ENCODE results near the gene FCAMR.
A peak's percentile ranks its signal among the peaks of the same experiment; 100 is the strongest.

The FCAMR gene

DNA sequence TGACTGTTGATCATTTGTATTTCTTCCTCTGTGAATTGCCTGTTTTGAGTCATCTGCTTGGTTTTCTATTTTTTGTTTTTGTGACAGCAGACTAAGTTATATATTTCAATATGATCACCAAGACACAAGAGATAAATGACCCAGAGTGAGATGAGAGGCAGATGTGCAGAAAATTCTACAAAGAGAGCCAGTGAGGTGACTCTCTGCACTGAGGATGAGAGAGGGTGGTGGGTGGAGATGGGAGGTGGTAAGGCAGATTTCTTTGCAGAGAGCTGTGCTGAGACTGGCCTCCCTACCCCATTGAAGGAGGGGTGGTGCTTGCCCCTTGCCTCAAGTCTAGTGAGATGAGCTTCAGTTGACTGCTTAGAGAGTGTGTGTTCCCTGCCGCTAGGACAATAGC lies 17.6 kb upstream of the FCAMR start:
- DNase-seq, result no peak

DNA sequence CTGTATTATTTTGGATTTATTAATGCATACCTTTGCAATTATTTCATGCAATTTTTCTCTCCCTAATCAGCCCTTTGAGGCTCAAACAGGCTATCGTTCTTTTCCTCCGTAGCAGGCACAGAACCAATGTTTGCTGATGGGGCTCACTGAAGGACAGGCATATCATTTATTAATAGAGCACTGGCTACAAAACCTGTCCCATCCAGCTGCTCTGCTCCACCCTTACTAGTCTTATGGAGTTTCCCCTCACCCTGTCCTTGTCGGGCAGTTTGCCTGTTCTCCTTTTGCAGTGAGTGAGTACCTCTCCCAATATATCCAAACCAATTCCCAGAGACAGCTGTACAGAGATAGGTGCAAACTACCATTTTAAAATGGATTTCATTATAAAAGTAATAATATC lies 16.6 kb upstream of the FCAMR start:
- DNase-seq, result no peak

DNA sequence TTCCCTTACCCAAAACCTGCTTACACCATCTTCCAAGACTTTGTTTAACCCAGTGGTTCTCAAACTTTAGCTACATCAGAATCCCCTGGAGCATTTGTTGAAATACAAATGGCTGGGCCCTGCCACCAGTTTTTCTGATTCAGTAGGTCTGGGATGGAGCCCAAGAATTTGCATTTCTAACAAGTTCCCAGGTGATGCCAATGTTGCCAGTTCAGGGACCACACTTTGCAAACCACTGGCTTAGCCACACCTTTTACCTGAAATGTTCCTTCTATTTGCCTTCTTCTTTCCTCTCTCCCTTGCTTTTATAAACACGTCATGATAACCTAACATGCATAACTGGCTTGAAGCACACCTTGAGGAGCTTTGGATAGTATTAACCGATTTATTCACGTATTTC lies 16.1 kb upstream of the FCAMR start:
- no peak for DNase-seq

DNA sequence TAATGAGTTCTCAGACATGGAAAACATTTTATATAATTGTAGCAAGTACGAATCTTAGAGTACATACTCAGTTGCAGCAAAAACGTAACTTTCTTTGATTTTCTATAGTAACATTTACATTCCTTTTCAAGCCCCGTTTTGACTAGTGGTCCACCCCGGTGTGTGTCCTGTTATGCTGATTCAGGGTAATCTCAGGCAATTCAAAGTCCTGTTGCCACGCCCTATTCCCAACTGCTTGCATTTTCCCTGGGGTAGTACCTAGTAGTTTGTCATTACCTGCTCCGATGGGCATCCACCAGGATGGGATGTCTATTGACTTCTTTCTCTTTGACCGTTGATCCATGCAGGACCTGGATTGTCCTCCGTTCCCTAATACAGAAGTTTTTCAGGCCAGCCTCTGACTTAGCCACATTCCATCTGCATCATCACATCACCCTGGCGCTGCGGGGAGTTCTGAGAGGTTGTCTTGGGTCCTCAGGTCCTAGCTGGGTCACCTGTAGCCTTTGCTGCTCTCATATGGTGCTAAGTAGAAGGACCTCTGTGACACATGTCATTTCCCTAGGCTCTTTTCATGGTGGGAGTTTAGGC lies 15.0 kb upstream of the FCAMR start:
- DNase-seq, result no peak

DNA sequence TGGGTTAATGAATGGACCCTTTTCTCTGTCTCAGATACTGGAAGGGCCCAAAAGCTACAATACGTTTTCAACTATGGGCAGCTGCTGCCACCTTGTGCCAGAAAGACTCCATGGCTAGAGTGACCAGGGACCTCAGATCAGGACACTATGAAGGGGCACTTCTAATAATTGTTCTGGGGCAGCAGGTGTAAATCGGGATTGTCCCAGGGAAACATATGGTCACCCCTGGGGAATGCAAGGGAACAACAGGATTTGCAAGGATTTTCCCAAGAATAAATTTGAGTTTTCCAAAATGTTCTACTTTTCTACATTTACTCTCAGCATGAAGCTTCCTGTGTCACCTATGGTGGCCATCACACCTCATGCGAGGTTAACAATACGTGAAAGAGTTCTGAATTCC lies 12.0 kb upstream of the FCAMR start:
- DNase-seq, result peak; percentile 48

DNA sequence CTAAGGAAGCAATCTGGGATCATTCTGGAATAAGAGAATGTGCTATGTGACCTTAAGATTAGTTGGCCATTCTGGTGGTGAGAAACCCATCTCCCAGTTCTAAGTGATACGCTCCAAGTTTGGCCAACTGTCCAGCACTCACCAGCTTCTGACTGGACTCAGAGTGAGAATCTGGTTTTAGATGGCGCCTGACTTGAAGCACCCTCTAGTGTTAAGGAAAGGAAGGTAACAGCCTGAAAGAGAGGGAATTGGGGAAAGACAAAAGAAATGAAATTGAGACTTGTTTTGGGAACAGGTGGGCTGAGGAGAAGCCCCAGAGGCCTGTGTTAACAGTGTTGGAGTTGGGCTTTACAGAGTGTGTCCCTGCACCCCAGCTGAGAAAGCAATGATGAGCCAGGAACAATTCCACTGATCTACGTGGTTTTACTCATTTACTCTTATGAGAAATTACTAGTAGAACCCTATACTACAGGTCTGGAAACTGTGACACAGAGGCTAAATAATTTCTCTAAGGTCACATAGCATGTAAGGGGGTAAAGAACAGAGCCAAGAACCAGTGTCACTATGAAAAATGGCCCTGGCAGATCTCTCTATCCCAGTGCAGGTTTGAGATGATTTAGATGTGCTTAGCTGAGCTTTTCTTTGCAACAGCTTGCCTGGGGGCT lies 9.3 kb upstream of the FCAMR start:
- no peak for DNase-seq

DNA sequence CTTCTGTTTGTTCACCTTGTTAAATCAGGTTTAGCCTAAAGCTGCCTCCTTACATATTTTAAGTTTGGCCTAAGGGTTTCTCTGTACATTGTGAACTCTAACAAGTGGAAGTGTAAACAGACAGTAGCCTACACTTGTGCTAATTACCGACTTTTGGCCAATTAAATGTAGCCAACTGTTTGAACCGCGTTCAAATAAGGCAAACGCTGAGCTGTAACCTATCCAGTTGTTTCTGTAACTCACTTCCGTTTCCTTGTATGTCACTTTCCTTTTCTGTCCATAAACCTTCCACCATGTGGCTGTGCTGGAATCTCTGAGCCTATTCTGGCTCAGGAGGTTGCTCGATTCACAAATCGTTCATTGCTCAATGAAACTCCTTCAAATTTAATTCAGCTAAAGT lies 8.0 kb upstream of the FCAMR start:
- DNase-seq, result no peak

DNA sequence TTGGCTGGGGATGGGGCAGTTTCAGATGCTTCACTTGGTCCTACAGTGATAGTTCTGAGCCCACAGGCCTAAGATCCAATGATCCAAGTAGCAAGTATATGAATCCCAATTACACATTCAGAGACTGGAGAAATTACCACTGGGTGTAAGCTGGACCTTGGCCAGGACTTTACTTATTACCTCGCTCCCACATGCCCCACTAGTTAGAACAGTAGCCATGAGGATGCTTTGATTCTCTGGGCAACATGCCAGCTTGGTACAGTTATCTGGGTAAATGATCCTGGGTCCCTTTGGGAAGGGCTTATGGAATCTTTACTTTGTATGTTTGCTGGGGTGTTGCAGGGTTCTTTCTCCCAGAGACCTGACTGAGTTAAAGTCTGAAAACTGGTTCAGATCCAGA lies 5.0 kb upstream of the FCAMR start:
- no peak for DNase-seq

DNA sequence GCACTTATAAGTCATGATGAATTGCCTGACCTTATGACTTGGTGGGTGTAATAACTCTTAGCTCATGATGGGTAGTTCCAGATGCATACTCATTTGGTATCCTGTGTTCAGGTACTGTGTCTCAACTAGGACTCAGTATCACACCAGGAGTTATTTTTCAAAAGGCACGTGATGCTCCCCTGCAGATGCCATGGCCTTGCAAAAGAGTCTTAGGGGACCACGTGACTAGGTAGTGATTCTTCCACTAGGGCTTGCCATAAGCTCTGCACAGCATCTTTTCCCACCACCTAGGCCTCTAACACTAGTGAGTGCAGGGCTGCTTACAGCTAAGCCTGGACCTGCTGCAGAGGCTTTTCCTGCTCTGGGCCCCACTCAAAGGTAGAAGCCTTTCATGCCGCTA lies 3.9 kb upstream of the FCAMR start:
- no peak for DNase-seq

DNA sequence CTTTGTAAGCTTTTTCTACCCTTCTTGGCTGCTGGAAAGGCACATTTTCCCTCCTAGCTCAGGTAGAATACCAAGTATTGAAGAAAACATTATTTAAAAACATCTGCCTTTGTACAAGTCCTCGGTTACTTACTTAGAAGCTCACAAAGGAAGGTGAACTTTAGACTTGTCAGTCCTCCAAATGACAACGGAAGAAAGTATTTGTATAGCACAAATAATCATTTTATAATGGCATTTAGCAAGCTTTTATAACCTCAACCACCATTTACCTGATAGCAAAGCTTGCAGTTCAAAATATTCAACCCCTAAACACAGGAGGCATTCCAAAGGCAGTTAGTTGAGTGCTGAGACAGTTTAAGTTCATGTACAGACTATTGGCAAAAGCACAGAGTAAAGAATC lies 2.5 kb upstream of the FCAMR start:
- DNase-seq, result no peak

DNA sequence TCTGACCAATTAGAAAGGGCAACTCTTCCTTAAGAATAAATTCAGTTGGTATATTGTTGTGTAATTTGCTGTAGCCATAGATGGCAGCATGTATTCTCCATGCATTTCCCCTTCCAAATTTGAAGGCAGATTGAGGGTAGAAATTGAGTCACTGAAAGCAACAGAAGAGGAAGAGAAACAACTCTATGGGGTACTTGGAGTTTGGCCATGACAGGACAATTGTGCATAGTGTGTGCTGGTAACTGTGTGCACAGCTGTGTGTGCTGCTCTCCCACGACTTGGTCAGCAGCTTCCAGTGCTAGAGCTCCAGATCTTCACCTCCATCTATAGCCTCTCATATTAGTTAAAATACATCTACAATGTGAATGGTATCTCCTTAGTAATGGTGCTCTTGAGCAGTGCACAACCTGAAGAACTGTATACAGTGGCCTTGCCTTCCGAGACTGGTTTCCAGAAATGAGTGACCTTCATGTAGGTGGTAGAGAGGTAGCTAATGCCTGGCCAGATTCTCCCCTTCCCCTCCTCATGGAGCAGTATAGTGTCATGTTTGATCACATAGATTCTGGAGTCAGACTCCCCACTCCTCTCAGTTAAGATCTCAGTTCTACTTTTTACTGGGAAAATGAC lies 882 bp upstream of the FCAMR start:
- no peak for DNase-seq

DNA sequence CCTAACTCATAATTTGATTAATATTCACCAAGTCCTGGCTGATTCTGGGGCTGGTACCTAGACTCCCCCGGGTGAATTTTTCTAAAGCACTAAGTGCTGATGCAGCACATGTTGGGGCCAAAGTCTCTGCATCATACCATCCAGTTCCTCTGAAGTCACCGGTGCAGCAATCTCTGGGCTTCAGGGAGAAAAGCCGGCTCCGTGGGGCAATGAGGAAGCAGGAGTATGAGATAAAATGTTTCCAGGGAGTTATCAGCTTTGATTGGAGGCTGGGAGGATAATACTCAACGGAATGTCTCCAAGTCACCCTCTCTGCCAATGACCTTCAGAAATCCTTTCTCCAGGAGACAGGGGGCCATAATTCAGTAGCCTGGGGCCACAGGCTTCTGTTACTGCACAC lies 1.2 kb downstream of the FCAMR start:
- DNase-seq, result no peak

DNA sequence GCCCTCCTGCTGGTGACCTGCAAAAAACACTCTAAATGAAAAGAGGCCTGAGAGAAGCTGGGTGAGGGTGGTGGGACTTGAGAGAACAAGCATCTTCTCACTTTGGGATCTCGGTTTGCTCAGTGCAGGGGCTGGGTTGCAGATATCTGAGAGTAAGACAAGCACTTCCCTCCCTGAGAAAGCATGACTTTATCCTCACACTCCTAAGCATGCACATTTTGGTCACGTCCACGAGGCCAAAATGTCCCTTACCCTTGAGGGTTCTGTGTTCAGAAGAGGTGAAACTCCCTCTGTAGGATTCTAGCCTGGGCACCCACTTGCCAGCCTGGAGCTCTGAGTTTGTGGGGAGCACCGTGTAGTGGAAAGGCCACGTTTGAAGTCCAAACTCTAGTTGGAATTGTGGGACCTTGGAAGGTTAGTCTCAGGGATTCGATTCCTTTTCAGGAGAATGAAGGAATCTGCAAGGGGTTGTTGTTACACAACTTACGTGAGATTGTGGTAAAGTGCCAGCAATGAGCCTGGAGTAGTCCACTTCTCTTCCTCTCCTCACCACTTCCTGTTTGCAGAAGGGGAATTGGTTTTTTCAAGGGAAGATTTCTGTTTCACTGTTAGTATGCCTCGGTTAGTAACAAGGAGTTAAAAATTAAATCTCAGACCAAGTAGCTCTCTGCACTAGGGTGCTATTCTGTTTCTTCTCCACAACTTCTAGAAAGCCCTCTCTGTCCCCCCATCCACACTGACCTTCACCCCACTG lies 3.0 kb downstream of the FCAMR start:
- no peak for DNase-seq

DNA sequence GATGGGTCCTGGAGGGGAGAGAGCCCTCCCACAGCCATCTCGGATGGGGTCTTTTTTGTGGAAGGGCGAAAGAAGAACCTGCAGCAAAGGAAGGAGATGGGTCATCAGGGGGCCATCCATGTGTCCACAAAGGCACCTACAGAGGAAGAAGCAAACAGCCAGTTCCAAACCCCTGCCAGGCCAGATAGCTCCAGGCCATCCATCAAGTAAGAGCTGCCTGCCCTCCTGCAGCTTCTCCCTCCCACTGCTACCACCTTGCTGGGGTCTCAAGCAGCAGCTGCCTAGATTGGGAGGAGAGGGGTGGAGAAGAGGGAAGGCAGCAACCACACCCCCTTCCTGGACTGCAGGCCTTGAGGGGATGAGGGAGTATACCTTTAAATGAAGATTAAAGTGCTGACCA lies 4.5 kb downstream of the FCAMR start:
- DNase-seq, result no peak

DNA sequence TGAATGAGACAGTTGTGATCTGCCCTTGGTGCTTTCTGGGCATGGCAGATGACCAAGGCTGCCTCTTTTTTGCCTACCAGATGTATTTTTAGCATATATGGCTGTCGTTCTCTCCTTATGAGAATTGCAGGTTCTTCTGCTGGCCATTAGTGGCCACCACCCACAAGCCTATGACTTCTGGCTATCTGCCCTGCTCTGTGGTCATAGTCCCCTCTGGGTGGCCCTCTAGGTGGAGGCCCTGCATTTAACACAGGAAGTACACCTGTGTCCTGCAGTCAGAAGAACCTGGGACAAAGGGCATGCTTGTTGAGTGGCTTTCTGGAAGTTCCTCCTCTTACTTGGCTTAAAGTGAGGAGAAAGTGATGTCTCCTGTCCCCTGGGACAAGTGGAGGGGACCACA lies 6.5 kb downstream of the FCAMR start:
- no peak for DNase-seq

DNA sequence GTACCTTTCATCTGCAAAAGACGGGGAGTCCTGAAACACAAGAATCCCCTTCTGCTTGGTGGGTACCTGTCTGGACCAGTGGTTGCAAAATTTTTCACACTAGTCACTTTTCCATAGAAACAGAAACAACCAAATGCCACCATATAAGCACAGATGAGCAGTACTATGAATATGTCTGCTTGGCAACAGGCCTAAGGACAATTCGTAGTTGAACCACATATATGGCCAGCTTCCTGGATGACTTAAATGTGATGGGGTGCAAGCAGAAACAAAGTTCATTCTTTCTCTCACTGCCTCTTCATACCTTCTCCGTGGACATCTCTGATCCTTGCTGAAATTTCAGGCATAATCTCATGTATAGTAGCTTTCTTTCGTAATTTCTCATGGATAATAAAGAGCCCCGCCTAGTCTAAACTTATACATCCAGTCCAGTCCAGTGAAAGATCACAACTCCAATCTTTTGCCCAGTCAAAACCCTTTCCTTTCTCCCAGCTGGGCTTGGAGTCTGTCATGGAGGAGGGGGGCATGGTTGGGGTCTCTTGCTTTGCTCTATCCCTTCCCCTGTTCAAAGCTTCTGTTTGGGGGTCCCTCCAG lies 7.0 kb downstream of the FCAMR start:
- DNase-seq, result no peak

DNA sequence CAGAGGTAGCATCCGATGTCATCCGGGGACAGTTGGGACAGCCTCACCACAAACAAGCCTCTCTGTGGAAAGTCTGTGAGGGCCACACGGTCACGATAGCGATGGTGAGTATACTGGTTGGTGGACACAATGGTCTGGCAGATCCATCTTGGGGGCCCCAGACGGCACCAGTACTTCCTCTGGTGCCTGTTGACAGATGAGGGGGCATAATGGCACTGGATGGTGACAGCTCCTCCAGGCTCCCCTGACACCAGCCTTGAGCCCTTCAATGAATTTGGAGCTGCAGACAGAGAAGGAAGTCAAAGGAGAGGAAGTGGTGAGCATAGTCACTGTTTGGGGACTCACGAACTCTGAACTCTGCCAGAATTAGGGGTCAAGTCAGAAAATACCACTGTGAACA lies 8.0 kb downstream of the FCAMR start:
- no peak for DNase-seq

DNA sequence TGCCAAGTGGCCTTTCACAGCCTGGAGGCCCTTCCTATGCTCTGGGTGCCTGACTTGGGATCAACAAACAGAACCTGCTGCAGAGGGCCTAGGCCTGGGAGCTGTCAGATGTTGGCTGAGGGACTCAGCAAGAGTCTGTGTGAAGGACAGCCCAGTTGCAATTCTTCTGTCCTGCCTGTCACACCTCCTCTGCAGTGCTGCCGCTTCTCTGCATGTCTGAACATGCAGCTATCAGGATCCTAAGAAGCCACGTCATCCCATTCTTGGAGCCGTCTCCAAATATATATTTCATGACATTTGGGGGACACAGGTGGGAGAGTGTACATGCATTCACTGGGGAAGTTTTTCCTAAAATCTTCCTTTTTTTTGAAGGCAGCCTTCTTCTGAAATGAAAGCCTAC lies 8.6 kb downstream of the FCAMR start:
- DNase-seq, result no peak

DNA sequence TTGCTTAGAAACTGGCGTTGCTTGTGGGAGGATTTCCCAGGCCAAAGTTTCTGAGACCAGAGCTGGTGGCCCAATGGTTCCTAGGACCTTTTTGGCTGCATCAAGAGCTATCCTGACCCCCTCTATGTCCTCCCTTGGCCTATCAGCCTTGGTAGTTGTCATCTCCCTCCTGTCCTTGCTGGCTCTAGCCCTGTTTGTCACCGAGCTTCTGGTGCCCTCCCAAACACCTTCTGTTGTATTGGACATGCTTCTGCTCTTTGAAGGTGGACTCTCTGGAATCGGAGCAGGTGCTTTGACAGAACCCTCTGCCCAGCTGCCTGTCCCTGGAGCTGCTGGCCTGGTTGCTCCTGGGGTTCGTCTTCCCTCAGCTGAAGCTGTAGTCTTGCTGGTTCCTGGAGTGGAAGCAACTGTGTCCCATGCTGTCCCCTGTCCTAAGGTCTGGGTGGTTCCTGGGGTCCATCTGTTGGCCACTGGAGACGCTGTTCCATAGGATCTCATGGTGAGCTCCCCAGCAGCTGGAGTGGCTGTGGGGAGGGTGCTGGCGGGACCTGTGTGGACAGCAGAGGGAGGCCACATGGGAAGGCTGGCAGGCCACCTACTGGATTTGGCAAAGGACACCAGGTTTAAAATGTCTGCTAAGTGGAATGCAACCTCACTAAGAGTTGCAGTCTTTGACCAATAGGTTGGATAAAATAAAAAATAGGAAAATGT lies 9.4 kb downstream of the FCAMR start:
- DNase-seq, result no peak

DNA sequence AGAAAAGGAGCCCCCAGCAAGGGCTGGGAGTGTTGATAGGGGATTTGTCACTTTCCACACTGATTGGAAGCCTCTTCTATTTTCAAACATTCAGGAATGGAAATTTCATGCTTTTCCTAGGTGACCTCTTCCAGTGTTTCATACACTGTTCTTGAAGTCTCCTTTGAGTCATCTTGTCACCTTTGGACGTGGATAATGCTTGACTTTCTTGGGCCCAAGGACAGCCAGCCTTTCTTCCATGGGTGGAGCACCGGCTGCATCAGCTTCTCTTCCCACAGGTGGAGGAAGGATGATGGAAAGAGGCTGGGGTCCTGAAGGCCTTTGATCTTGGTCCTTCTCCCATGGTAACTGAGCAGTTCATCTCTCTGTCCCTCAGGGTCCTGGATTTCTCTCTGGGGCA lies 12.1 kb downstream of the FCAMR start:
- DNase-seq, result no peak

DNA sequence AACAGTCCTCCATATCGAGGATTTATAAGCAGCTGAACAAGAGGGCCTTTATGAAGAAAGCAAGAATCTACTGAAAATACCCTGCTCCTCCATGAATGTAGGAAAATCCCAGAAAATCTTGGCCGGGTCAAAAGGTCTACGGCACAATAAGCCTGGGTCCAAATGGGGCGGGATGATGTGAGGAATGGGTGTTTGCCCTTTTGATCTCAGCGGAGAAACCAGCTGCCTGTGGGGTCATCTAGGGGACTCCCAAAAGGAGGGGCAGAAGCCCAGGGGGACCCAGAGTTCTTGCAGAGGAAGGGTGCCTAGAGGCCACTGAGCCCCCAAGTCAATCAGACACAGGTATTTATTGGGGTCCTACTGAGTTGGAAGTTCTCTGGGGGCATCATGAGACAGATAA lies 12.6 kb downstream of the FCAMR start:
- no peak for DNase-seq

DNA sequence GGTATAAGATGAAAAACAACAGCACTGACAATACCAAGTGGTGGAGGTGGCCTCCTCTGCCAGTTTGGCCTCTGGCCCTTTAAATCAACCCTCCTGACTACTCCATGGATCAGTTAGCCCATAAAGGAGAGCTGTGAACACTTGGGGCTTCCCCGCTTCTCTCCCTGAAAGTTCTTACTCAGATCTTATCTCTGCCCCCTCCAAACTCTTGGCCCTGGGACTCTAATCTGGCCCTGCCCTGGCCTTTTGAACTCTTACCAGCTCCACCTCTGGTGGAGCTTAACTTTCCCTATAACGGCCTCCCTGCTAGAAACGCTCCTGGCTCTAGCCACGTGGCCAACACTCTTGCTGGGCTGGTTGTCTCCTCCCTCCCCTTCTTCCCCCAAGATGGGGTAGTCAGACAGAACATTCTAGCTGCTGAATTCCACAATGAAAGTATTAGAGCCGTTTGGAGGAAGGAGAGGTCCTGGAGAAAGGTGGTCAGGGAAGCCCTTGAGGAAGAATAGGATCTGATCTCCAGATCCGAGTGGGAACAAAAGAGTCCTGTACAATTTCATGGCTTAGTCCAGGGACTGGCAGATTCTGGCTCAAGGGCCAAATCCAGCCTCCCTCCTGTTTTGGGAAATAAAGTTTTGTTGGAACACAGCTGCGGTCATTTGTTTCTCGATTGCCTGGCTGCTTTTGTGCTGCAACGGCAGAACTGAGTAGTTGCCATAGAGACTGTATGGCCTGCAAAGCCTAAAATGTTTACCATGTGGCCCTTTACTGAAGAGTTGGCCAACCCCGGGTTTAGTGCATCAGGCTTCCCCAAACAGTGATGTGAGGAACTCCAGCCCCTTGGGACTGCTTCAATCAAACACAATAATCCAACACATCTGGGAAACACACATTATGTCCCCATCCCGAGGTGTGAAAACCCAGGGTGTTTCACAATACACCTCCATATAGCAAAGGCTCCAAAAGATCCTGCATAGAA lies 14.5 kb downstream of the FCAMR start:
- DNase-seq, result no peak

Data from activated T-cell treated with anti-CD3 and anti-CD28 coated beads for 4 hours (primary cell).